Tibial nerve (tissue), 4 donors: ENCODE data around the gene GCSAM. TPM values are rescaled to one million over a fixed set of nuclear protein-coding genes. Genes with fewer than 3 reads are reported as not detected.

Experiments
- DNase-seq, 2 donors: peaks; one replicate each; pipeline ENCODE4 v3.0.0-alpha.2; 2019; ENCODE audit warnings: low spot score in 2 of 2
- H3K27ac ChIP-seq, 4 donors: fragments of 200-600 bp; sonication (generic) in 3 of 4; one replicate each; pipeline ENCODE4 v1.5.1; 2017 to 2019; ENCODE audit warnings: mild to moderate bottlenecking in 1 of 4
- H3K27me3 ChIP-seq, 2 donors: fragments of 200-600 bp; sonication (generic) in 1 of 2; one replicate each; pipeline versions ENCODE4 v1.5.1 to v1.6.0; 2017 to 2019
- H3K36me3 ChIP-seq, 3 donors: fragments of 200-600 bp; sonication (generic); one replicate each; pipeline ENCODE4 v1.5.1; 2018 to 2019
- H3K4me1 ChIP-seq, 4 donors: fragments of 200-600 bp; sonication (generic) in 3 of 4; one replicate each; pipeline ENCODE4 v1.5.1; 2017 to 2019
- H3K4me3 ChIP-seq, 4 donors: fragments of 200-600 bp; sonication (generic) in 3 of 4; one replicate each; pipeline ENCODE4 v1.5.1; 2017 to 2019; ENCODE audit warnings: mild to moderate bottlenecking in 1 of 4, moderate library complexity in 1 of 4
- H3K9me3 ChIP-seq, 4 donors: fragments of 200-600 bp; sonication (generic) in 3 of 4; one replicate each; pipeline ENCODE4 v1.5.1; 2017 to 2019
- CTCF ChIP-seq, 5 experiments: fragments of 200-600 bp in 3 of 5; fragments of 450-650 bp in 2 of 5; sonication (generic) in 3 of 5; IDR thresholded peaks; one replicate each; pipeline ENCODE4 v1.5.1; 2016 to 2019; ENCODE audit warnings: antibody characterized with exemption in 5 of 5, mild to moderate bottlenecking in 3 of 5, moderate library complexity in 2 of 5
- EP300 ChIP-seq, 2 donors: sonication (generic); formaldehyde crosslinking; IDR thresholded peaks; one replicate each; pipeline ENCODE4 v1.6.1; 2017; ENCODE audit warnings: antibody characterized with exemption in 2 of 2, mild to moderate bottlenecking in 1 of 2
- POLR2A ChIP-seq, 2 donors: fragments of 450-650 bp; IDR thresholded peaks; one replicate each; pipeline ENCODE4 v1.6.1; 2017; ENCODE audit warnings: antibody characterized with exemption in 2 of 2, mild to moderate bottlenecking in 2 of 2, moderate library complexity in 2 of 2
- WGBS, 2 donors: methylation state at CpG; one replicate each; pipeline ENCODE4 v1.1.5; 2018; 5-methylcytosine and 5-hydroxymethylcytosine counted together
- total RNA-seq, 4 donors: library from RNA; depleted of rRNA; stranded (reverse); fragments of >200 nt; gene quantifications; one replicate each; pipeline ENCODE4 v1.1.0, GENCODE V29; 2016

Gene GCSAM
- total RNA-seq, 4 donors from 2014 or later = under 0.01 to 2.0 TPM; not detected in 2

GRCh38 chr3:112130638-112130993 lies 2.4 kb downstream of the GCSAM start:
- Histone ChIP-seq H3K27ac (no peak overlapping the region), H3K27me3 (no peaks in the 10 kb centered on the region), H3K4me3 (no peak overlapping the region), H3K9me3 (no peaks in the 10 kb centered on the region), H3K4me1 (peaks cover 0 to 19% (median 5%) of the 10 kb centered on the region in 4 donors), H3K36me3 (no peaks in the 10 kb centered on the region)
- DNase-seq = no peak
- 89 to 94% methylated on average over 3 of the region's 3 CpGs for WGBS, 2 donors
- TF ChIP-seq EP300 (IDR thresholded peaks at IDR 0.05) = no peak

- no peak overlapping the region for H3K27ac ChIP-seq
- H3K36me3 ChIP-seq = no peaks in the 10 kb centered on the region
- peaks cover 0 to 19% (median 5%) of the 10 kb centered on the region in 4 donors for H3K4me1 ChIP-seq
- no peaks in the 10 kb centered on the region for H3K9me3 ChIP-seq
- H3K27me3 ChIP-seq = no peaks in the 10 kb centered on the region
- no peak for DNase-seq
- no peak for TF ChIP-seq POLR2A (IDR thresholded peaks at IDR 0.05)
- TF ChIP-seq CTCF (IDR thresholded peaks at IDR 0.05) = no peak
- no peak for TF ChIP-seq EP300 (IDR thresholded peaks at IDR 0.05)
- WGBS, 2 donors = 94 to 97% methylated on average over 4 of the region's 4 CpGs
- no peak overlapping the region for H3K4me3 ChIP-seq
These were observed 3.0 kb downstream of the GCSAM start for GRCh38 chr3:112129925-112130637.

- H3K36me3 ChIP-seq = no peaks in the 10 kb centered on the region
- no peak overlapping the region for H3K4me3 ChIP-seq
- peaks cover 0 to 19% (median 5%) of the 10 kb centered on the region in 4 donors for H3K4me1 ChIP-seq
- H3K27me3 ChIP-seq = no peaks in the 10 kb centered on the region
- no peak for TF ChIP-seq EP300 (IDR thresholded peaks at IDR 0.05)
- TF ChIP-seq POLR2A (IDR thresholded peaks at IDR 0.05) = no peak
- TF ChIP-seq CTCF (IDR thresholded peaks at IDR 0.05) = no peak
- DNase-seq = no peak
- H3K9me3 ChIP-seq = no peaks in the 10 kb centered on the region
- no peak overlapping the region for H3K27ac ChIP-seq
- WGBS, 2 donors = 69 to 76% methylated on average over 7 of the region's 7 CpGs
These were observed 4.0 kb downstream of the GCSAM start for GRCh38 chr3:112128843-112129727.

DNA sequence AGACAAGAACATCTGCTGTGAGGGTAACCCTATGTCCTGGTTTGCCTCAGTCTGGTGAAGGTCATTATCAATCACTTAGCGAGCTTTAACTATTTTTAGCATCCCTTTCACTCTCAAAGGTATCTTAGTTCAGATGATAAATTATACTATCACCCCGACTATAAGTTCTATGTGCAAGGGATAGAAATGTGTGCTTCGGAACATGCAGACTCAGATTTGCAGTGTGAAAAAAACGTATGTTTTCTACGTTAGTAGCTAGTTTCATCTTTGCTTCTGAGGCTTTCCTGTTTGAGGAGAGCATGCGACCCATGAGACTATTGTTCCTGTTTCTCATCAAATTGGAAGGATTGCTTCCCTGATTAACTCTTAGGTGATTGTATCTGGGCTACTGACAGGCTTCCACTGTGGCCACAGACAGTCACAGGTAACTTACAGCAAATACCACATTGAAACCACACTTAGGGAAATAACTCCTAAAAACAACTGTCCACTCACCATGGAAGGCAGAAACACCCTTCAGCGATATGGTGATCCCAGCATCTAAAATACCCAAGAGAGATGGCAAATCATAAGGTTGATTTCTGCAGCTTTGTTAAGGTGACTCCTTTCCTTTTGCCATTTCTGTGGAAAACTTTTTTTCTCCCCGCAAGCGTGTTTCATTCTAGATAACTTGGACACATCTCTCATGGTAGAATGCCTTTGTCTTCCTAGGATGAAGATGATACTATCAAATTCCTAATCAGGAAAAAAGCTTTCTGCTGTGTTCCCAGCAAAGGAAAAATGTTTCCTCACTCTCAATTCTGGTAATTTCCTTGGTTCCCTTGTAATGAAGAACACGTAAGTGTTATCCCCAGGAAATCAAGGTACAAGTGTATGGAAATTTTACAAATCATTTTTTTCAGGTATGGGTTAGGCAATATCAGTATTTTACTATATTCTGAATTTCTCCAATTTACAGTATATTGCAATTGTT lies 5.2 kb downstream of the GCSAM start:
- Histone ChIP-seq H3K4me3 (no peak overlapping the region), H3K27me3 (no peaks in the 10 kb centered on the region), H3K9me3 (no peaks in the 10 kb centered on the region), H3K36me3 (no peaks in the 10 kb centered on the region), H3K27ac (no peak overlapping the region), H3K4me1 (peaks cover 0 to 19% (median 5%) of the 10 kb centered on the region in 4 donors)
- TF ChIP-seq EP300 (IDR thresholded peaks at IDR 0.05) = no peak
- no peak for TF ChIP-seq POLR2A (IDR thresholded peaks at IDR 0.05)
- TF ChIP-seq CTCF (IDR thresholded peaks at IDR 0.05) = no peak
- 56 to 68% methylated on average over 10 of the region's 10 CpGs for WGBS, 2 donors
- no peak for DNase-seq

DNA sequence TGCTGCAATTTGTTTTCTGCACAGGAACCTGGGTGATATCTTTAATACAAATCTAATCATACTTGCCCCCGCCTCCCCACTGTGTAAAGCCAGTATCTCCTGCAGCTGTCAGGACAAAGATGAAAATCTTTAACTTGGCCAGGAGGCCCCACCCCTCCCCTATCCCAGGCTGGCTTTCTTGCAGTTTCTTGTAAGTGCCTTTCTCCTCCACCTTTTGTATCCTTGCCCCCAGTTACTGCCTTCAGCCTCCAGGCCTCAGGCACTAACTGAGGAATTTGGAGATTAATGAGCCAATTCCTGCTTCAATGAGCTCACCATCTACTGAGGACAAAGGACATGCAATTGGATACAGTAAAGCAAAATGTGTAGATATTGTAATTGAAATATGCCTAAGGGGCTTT lies 6.5 kb downstream of the GCSAM start:
- WGBS, 2 donors = 61 to 74% methylated on average over 1 of the region's 1 CpG
- Histone ChIP-seq H3K4me3 (no peak overlapping the region), H3K27ac (no peak overlapping the region), H3K4me1 (peaks cover 0 to 19% (median 5%) of the 10 kb centered on the region in 4 donors), H3K36me3 (no peaks in the 10 kb centered on the region), H3K27me3 (no peaks in the 10 kb centered on the region), H3K9me3 (no peaks in the 10 kb centered on the region)
- no peak for DNase-seq
- TF ChIP-seq EP300 (IDR thresholded peaks at IDR 0.05) (no peak), CTCF (IDR thresholded peaks at IDR 0.05) (no peak), POLR2A (IDR thresholded peaks at IDR 0.05) (no peak)
